Right forelimb (tissue), 1 donor: Measurements from ENCODE around the gene ARHGAP42.
"Not testable (repeated sequence)": the region's sequence is repeated elsewhere in the genome, so short reads cannot be mapped to it uniquely, and the experiment has no call there.

ENCODE experiments used
- DNase-seq: peaks from one replicate; pipeline ENCODE4 v3.0.0-alpha.2; 2018

The ARHGAP42 gene

DNA sequence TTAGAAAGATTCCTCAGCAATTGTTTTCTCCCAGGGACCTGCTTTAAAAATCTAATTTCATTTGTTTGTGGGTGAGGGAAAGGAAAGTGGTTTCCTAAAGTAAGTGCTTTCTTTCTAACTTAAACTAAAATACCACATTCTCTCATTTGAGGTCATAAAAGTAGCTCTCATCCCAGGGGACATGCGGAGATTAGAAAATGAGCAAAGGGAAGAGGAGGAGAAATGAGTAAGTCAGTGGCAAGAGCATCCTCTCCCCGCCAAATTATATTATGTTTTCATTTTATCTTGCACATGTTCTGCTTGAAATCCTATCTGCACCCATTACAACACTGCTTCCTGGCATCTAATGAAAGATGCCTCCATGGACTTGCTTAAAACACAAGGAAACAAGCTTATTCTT is 191.4 kb downstream of the ARHGAP42 start:
- DNase-seq = no peak

DNA sequence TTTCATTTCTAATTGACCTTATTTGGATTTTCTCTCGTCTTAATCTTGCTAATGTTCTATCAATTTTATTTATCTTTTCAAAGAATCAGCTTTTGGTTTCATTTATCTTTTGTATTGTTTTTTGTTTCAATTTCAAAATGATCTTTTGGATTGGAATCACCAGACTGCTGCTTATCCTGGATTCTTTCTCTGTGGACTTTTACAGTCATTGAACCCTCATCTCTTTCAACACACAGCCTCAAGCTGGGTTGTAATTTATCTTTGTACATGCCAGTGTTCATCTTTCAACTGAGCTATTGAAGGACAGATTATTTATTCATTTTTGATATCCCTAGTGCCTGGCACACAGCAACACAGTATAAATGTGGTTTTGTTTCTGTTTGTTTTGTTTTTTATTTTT is 195.9 kb downstream of the ARHGAP42 start:
- no peak for DNase-seq

DNA sequence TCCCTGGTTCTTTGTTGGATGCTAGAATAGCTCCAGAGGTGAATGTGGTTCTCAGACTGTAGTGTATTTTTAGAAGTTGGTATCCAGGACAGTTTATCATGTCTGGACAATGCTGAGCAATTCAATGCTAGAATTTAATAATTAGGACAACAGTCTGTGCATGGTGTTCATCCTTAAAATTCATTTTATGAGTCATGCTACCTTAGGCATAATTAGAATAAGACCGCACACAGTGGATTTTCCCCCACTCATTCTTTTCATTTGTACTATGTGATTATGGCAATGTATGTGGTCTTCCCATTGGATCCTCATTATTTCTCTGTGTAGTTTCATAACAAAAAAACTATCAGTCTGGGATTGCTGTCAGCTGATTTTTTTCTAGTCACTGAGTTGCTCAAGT is 196.7 kb downstream of the ARHGAP42 start:
- DNase-seq = no peak

DNA sequence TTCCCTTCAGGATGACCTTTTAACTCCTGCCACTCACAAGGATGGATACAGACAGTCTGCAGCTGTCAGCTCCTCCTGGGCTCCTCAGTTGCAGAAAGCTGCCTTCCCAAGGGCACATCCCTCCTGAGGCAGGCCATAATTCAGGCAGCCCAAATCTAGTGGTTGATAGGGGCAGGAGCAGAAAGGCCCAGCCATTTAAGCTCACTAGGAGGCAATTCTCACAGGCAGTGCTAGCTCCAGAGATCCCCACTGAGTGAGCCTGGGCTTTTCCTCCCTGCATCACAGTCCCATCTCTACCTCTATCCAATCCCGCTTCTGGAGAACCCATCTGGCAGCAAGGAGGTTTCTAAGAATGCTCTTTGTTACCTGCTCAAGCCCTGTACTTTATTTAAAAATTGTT is 200.6 kb downstream of the ARHGAP42 start:
- no peak for DNase-seq

DNA sequence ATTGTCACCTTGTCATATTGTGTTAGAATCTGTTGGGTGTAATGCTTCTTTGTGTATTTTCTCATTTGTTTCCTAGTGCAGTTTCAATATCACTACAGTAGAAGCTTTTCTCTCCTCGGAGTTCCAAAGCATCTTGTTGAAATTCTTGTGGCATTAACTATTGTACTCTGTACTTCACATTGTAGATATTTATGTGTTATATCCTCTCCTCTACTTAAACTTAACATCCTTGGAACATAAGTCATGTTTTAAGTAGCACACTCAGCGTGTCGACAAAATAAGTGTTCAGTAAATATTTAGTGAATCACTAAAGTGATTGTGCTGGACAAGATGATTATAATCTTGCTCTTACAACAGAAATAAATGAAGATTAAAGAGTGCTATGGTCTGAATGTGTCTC is 201.7 kb downstream of the ARHGAP42 start:
- DNase-seq = no peak

DNA sequence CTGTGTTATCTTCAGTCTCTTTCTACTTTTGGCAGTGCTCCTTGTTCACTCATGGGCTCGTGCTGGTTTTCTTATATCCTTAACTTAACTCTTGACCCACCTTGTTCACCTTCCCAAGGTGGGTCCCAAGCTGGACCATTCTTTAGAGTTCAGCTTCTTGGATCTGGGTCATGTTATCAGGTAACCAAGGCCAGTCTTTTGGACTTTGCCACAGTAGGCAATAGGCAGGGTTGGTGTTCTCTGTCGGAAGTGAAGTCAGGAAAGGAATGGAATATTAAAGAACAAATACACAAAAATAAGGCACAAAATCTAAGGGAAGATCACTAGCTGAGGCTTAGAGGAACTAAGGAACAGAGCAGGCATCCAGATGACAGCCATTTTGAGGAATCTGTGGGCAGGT is 202.7 kb downstream of the ARHGAP42 start:
- DNase-seq = no peak

DNA sequence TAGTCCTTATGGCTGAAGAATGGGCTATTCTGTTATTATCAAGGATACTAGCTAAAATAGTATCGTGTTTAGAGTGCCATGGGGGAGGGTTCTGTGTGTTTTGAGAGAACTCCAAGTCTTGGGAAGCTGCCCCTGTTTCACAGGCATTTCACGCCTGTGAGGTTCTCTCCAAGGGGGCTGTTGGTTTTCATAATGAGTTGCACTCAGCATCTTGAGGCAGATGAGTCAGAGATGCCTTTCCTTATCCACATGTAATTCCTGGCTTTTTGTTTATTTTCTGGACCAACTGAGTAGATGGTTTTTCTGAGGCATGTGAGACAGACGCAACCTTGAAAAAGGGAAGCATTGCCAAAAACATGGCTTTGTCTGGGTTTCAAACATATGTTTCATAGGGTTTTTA is 203.7 kb downstream of the ARHGAP42 start:
- no peak for DNase-seq

DNA sequence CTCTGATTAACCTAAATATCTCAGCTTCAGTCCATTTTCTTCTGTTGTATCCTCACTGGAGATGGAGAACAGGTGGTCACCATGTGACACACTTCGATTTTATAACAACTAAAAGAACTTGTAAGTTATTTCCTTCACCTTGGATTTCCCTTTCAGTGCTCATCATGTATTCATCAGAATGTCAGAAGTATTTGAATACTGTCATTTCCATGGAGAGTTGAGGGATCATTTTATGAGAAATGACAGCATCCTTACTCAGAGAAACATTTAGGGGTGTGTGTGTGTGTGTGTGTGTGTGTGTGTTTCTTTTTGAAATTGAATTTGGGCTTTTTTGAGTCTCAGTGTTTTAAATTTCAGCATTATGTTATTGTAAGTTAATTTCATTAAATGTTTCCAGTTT is 205.8 kb downstream of the ARHGAP42 start:
- no peak for DNase-seq

DNA sequence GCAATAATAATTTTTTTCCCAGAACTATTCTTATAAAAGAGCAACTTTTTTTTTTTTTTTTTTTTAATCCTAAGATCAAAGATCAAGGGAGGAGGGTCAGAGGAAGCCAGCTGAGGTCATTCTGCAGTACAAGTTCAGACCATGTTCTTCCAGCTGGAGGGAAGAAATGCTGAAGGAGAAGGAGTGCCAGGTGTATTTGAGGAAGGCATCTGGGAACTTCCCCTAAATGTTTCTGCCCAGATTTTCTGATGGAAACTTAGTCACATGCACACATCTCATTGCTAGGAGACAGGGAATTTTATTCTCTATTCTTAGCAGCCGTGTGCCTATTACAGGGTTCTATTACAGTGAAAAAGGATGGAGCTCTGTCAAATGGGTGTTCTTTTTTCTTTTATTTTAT is 208.4 kb downstream of the ARHGAP42 start:
- DNase-seq = no peak

DNA sequence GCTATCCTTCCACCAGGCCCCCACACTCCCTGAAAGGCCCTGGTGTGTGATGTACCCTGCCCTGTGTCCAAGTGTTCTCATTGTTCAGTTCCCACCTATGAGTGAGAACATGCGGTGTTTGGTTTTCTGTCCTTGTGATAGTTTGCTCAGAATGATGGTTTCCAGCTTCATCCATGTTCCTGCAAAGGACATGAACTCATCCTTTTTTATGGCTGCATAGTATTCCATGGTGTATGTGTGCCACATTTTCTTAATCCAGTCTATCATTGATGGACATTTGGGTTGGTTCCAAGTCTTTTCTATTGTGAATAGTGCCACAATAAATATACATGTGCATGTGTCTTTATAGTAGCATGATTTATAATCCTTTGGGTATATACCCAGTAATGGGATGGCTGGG is 208.9 kb downstream of the ARHGAP42 start:
- not testable (repeated sequence) for DNase-seq

DNA sequence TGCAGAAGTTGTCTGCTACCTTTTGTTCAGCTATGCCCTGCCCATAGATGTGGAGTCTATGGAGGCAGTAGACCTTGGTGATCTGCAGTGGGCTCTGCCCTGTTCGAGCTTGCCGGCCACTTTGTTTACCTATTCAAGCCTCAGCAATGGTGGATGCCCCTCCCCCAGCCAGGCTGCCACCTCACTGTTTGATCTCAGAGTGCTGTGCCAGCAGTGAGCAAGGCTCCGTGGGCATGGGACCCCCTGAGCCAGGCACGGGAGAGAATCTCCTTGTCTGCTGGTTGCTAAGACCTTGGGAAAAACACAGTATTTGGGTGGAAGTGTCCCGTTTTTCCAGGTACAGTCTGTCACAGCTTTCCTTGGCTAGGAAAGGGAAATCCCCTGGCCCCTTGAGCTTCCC is 214.4 kb downstream of the ARHGAP42 start:
- DNase-seq = not testable (repeated sequence)

DNA sequence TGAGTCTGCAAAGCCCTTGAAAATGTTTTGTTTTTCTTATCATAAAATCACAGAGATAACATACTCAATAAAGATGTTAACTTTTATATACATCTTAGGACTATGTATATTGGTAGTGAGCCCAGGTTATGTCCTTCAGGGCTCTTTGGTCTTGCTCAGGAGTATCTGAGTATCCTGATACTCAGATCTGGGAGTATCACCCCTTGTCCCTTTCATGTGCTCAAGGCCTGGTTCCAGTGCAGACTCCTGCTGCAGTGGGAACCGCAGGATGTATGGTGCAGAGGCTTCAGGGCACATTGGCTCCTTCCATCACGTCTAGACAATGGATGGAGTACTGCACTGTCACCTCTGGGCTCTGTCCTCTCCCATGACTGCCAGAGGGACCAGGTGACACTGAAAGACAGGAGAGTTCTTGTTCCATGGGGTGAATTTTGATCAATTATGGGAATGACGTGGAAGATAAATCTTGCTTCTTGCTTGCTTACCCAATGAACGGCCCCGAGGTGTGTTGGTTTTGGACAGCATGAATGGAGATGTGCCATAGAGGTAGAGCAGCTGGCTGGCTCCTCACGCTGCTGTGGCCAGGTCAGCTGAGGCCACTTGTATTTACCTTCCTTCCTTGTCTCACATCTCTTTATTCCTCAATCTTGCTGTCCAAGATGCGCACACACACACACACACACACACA is 215.5 kb downstream of the ARHGAP42 start:
- DNase-seq = no peak

DNA sequence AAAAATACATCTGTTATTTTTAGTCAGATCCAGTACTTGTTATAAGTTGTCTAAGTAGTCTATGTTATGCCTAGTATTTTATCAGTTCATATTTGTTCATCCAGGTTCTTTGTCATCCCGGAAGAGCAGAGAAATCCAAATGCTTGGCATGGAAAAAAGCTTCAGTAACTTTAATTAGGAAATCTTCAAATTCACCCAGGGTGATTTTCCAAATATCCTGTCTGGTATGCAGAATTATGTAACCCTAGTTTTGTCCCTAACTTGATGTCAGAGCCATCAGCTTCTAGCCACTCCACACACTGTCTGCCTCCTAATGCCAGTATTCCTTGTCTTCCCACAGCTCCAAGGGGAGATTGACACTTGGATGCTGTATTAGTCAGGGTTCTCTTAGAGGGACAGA is 216.2 kb downstream of the ARHGAP42 start:
- no peak for DNase-seq

DNA sequence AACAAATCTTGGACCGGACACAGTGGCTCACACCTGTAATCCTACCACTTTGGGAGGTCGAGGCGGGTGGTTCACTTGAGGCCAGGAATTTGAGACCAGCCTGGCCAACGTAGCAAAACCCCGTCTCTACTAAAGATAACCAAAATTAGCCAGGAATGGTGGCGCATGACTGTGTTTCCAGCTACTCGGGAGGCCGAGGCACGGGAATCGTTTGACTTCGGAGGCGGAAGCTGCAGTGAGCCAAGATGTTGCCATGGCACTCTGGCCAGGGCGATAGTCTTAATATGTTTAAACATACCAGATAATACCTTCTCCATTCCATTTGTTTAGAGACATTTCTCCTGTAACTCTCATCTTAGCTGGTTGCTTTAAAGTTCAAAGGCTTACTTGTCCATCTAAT is 218.6 kb downstream of the ARHGAP42 start:
- DNase-seq = no peak

DNA sequence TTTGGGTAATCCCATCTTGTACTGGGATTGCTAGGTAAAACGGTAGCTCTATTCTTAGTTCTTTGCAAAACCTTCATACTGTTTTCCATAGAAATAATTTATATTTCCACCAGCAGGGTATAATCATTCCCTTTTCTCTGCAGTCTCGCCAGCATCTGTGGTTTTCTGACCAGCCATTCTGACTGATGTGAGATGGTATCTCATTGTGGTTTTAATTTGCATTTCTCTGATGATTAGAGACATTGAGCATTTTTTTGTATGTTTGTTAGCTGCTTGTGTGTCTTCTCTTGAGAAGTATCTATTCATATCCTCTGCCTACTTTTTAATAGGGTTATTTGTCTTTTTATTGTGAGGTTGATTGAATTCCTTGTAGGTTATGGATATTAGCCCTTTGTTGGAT is 221.7 kb downstream of the ARHGAP42 start:
- no peak for DNase-seq

DNA sequence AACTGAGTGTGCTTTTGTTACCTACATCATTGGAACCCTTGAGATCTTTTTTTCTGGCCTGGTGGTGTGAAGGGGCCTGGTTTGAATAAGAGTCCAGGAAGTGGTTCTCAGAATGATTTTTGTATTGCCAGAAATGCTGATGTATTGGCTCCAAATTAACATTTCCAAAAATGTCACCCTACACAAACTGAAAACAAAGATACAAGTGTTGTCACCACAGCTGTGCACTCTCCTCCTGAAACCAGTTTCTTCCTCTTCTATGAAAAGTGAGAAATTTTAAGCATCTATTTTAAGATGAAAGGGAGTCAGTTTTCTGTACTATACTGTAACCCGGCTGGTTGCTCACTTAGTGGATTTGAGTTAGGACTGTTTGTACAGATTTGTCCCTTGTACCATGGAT is 223.7 kb downstream of the ARHGAP42 start:
- DNase-seq = no peak

DNA sequence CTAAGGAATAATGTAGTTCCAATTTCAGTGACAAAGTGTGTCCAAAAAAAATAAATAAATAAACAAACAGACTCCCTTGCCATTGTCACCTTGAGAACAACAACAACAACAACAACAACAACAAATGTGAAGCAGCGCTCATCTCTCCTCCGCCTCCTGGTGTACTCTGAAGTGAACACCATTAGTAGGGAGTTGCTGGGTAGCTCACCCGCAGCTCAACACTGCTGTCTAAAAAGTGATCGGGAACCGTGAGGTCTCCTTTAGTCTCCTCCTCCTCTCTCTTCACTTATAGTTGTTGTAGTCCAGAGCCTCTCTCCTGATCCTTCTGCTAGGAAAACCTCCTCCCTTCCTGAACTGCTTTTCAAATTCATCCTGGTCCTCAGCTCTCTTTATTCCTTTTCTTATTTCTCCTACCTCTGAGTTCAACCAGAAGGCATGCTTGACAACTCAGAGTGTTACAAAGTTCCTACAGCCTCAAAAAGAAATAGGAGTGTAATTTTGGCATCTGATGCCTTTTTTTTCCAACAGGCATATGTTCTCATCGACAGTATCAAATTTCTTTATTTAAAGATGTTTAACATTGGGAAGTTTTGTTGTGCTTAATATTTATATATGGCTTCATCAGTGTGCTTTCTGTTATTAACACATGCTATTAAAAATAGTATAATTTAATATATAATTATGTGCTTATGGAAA is 227.5 kb downstream of the ARHGAP42 start:
- no peak for DNase-seq

DNA sequence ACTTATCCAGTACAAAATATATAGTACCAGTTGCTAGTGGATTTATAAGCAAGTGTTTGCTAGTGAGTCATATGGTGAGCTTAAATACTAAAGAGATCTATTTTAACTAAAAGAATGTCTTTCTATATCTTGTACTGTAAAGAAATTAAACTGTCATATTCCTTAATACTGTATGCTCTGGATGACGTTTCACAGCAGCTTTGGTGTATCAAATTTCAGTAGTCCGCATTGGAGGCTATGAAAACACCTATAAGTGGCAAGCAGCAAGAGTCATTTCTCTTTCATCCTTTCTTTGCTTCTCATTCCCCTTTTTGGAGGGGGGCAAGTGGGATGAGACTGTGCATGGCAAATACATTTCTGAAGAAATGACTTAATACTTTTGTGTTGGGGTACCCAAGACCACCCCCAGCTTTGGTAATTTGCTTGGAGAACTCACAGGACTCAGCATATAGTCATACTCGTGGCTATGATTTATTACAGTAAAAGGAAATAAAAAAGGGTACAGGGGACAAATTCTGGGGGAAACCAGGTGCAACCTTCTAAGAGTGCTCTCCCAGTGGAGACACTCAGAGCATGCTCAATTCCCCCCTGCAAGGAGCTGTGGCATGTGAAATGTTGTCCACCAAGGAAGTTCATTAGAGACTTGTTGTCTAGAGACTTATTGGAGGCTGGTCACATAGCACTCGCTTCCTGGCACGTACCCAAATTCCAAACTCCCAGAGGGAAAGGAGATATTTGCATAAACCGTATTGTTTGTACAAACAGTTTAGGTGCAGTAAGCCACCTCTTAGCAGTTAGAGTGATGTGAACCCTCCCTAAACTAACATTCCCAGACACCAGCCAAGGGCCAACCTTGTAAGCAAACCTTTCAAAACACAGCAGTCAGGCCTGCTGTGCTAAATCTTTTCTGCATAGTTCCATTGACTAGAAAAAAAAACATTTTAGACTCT is 231.7 kb downstream of the ARHGAP42 start:
- DNase-seq = no peak

DNA sequence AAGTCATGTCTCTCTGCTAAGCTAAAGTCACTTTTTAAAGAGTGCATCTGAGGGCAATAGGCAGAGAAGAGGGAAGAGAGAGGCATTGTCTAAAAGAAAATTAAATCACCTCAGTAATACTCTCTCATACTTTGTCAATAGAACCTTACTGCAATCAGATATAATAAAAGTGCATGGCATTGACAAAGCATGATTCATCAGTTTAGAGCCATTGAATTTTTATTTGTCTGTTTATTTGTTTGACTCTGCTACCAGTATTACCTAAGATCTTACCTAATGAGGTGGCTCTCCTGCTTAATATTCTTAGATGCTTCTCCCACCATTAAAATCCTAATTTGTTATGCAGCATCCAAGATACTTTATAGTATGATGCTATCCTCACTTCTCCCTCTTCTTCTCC is 233.5 kb downstream of the ARHGAP42 start:
- no peak for DNase-seq

DNA sequence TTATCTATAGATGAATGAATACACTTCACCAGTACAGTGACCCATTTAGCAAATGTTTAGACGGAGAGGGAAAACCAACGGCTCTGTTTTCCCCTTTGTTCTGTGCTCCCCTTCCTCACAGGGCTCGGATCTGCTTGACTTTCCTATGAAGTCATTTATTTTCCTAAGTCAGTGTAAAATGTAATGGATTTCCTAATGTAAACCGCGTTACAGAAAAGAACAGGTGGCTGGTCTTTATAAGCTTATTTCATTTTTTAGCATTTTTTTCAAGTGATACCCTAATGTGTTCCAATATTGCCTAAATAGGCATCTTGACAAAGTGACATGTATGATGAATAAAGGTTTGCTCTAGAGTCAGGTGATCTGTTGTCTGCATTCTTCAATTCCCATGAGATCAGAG is 235.0 kb downstream of the ARHGAP42 start:
- DNase-seq = no peak

DNA sequence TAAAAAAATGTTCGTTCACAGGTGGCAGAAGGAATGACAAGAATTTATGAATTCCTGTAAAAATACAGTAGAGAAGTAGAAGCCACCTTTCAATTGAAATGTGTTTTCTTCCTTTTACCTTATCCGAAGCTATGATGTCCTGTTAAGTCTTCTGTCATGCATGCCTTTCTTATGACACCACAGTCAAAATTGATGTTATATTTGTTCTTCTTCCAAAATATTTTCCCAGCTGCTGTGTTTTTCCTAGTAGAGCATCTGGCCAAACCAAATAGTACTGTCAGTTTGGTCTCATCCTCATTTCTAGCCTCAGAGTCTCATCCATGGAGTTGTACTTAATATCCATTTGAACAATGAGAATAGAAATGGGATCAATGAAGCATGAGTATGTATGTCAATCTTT is 236.5 kb downstream of the ARHGAP42 start:
- DNase-seq = no peak

DNA sequence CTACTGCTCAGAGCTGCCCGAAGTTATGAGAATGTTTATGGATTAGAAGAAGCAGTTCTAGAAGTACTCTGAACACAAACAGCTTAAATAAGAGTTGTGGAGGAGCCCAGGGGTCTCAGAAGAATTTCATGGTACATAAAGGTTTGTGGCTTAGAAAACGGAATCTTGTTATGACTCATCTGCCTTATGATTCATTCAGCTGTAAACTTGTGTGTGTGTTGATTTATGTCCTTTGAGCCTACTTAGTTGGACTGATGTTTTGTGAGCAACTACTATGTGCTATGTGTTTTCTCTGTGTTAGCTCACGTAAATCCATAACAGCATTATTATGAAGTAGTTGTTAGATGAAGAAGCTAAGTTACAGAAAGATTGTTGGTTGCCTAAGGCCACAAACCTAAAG is 238.8 kb downstream of the ARHGAP42 start:
- DNase-seq = no peak

DNA sequence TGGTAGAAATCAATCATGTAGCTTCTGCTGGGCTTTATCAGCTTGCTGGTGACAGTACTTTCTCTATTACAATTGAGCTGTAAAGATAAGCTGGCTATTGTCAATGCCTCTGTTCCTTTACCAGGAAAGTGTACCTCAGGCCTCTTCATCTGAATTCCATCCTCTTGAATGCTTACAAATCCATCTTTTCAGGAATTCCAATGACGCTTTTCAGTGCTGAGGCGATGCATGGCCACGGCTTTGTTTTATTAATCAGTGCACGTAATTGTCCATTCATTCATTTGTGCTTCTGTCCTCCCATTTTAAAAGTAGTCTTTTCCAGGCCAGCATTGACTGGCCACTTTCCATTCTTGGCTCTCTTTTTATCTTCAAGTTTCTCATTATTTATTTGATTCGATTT is 240.5 kb downstream of the ARHGAP42 start:
- no peak for DNase-seq

DNA sequence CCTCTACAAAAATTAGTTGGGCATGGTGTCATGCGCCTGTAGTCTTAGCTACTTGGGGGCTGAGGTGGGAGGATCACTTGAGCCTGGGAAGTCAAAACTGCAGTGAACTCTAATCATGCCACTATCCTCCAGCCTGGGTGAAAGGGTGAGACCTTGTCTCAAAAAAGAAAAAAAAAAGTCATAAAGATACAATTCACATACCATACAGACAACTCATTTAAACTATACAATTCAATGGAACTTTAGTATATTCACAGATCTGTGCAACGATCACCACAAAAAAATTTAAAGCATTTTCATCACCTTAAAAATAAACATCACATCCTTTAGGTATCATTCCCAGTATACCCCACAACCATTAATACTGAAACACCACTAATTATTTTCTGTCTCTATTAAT is 241.3 kb downstream of the ARHGAP42 start:
- no peak for DNase-seq
